WTC11 (cell line): Measurements from ENCODE around the gene MBD3. TPM values are rescaled to one million over a fixed set of nuclear protein-coding genes. Genes with fewer than 3 reads are reported as not detected.

Source experiments
- ATAC-seq: fragments of 200-7000 bp; cut with Tn5 transposase; 2 replicates; pipeline ENCODE4 v1.10.0; 2021; ENCODE audit warnings: mild to moderate bottlenecking, moderate library complexity
- CTCF ChIA-PET: fragments of 300-600 bp; sonication (Branson Sonifier 250); formaldehyde crosslinking; loops from one replicate; lab custom pipeline; 2021; ENCODE audit warnings: antibody characterized with exemption; lab: Charles Lee
- POLR2A ChIA-PET: fragments of 350-600 bp; sonication (Branson Sonifier 250); formaldehyde crosslinking; loops from one replicate; lab custom pipeline; 2021; ENCODE audit warnings: antibody characterized with exemption; lab: Charles Lee
- DNase-seq: peaks from one replicate; pipeline ENCODE4 v3.0.0; 2021; ENCODE audit warnings: low spot score
- H3K27ac Mint-ChIP-seq: 2 replicates; pipeline ENCODE4 v1.8.0; 2021; ENCODE audit warnings: mixed read lengths
- H3K27me3 Mint-ChIP-seq: 2 replicates; pipeline ENCODE4 v1.8.0; 2021; ENCODE audit warnings: low read depth, mild to moderate bottlenecking, moderate library complexity, mixed read lengths
- H3K36me3 Mint-ChIP-seq: 2 replicates; pipeline ENCODE4 v1.8.0; 2021; ENCODE audit warnings: mixed read lengths
- H3K4me1 Mint-ChIP-seq: 2 replicates; pipeline ENCODE4 v1.8.0; 2022; ENCODE audit warnings: mixed read lengths
- H3K4me3 Mint-ChIP-seq: 2 replicates; pipeline ENCODE4 v1.8.0; 2021; ENCODE audit warnings: mild to moderate bottlenecking, moderate library complexity, mixed read lengths
- H3K9me3 Mint-ChIP-seq: 2 replicates; pipeline ENCODE4 v1.8.0; 2021; ENCODE audit warnings: mixed read lengths
- AR ChIP-seq: fragments of 250-450 bp; sonication (Bioruptor Pico); IDR thresholded peaks from 2 replicates; pipeline ENCODE4 v1.9.0; 2021; ENCODE audit warnings: mild to moderate bottlenecking
- ATF1 ChIP-seq: sonication (generic); formaldehyde crosslinking; IDR thresholded peaks from 2 replicates; pipeline ENCODE4 v1.8.1; 2023; ENCODE audit warnings: mild to moderate bottlenecking, moderate library complexity, missing genetic modification reagents
- ATF3 ChIP-seq: sonication (generic); formaldehyde crosslinking; conservative IDR thresholded peaks from 2 replicates; pipeline ENCODE4 v1.8.1; 2022; ENCODE audit warnings: mild to moderate bottlenecking, missing genetic modification reagents
- EMX1 ChIP-seq: fragments of 250-450 bp; sonication (Bioruptor Pico); IDR thresholded peaks from 2 replicates; pipeline ENCODE4 v1.8.0; 2021; ENCODE audit warnings: mild to moderate bottlenecking
- FOXJ3 ChIP-seq: sonication (generic); formaldehyde crosslinking; IDR thresholded peaks from 2 replicates; pipeline ENCODE4 v1.9.0; 2021; ENCODE audit warnings: missing genetic modification reagents, mild to moderate bottlenecking, borderline replicate concordance
- GTF2I ChIP-seq: fragments of 250-450 bp; sonication (Bioruptor Pico); conservative IDR thresholded peaks from 2 replicates; pipeline ENCODE4 v1.4.0; 2021; ENCODE audit warnings: mild to moderate bottlenecking
- KAT7 ChIP-seq: sonication (generic); formaldehyde crosslinking; IDR thresholded peaks from 2 replicates; pipeline ENCODE4 v1.8.1; 2023; ENCODE audit warnings: missing genetic modification reagents, mild to moderate bottlenecking, borderline replicate concordance
- MLX ChIP-seq: sonication (generic); formaldehyde crosslinking; IDR thresholded peaks from 2 replicates; pipeline ENCODE4 v1.8.1; 2023; ENCODE audit warnings: mild to moderate bottlenecking, missing genetic modification reagents, moderate library complexity
- NR1H2 ChIP-seq: sonication (generic); formaldehyde crosslinking; IDR thresholded peaks from 2 replicates; pipeline ENCODE4 v1.9.0; 2021; ENCODE audit warnings: mild to moderate bottlenecking, moderate library complexity, missing genetic modification reagents
- SMAD3 ChIP-seq: sonication (generic); formaldehyde crosslinking; IDR thresholded peaks from 2 replicates; pipeline ENCODE4 v1.8.0; 2022; ENCODE audit warnings: missing genetic modification reagents, mild to moderate bottlenecking, borderline replicate concordance
- ZBTB21 ChIP-seq: sonication (generic); formaldehyde crosslinking; IDR thresholded peaks from 2 replicates; pipeline ENCODE4 v1.8.1; 2023; ENCODE audit warnings: mild to moderate bottlenecking, missing genetic modification reagents, borderline replicate concordance
- ZNF121 ChIP-seq: sonication (generic); formaldehyde crosslinking; IDR thresholded peaks from 2 replicates; pipeline ENCODE4 v1.8.0; 2023; ENCODE audit warnings: missing genetic modification reagents
- ZNF281 ChIP-seq: sonication (generic); formaldehyde crosslinking; IDR thresholded peaks from 2 replicates; pipeline ENCODE4 v1.8.0; 2023; ENCODE audit warnings: mild to moderate bottlenecking, missing genetic modification reagents
- ZNF317 ChIP-seq: sonication (generic); formaldehyde crosslinking; IDR thresholded peaks from 2 replicates; pipeline ENCODE4 v1.8.1; 2023; ENCODE audit warnings: low read depth, mild to moderate bottlenecking, moderate library complexity, missing genetic modification reagents, borderline replicate concordance
- ZNF671 ChIP-seq: fragments of 250-450 bp; sonication (Bioruptor Pico); IDR thresholded peaks from 2 replicates; pipeline ENCODE4 v1.8.0; 2021; ENCODE audit warnings: mild to moderate bottlenecking
- total RNA-seq: library from RNA; stranded (reverse); gene quantifications from 3 replicates; pipeline ENCODE4 v1.2.3, GENCODE V29; 2021
- TF ChIP-seq, protein P1 (sequence below): sonication (generic); formaldehyde crosslinking; IDR thresholded peaks from 2 replicates; pipeline ENCODE4 v1.8.1; 2022; ENCODE audit warnings: missing genetic modification reagents, borderline replicate concordance
- TF ChIP-seq, protein P2 (sequence below): fragments of 250-450 bp; sonication (Bioruptor Pico); IDR thresholded peaks from 2 replicates; pipeline ENCODE4 v1.9.0; 2021; ENCODE audit warnings: mild to moderate bottlenecking
- TF ChIP-seq, protein P3 (sequence below): sonication (generic); formaldehyde crosslinking; IDR thresholded peaks from 2 replicates; pipeline ENCODE4 v1.8.1; 2023; ENCODE audit warnings: mild to moderate bottlenecking, moderate library complexity, missing genetic modification reagents

Gene MBD3
- total RNA-seq, 1 experiment from 2014 or later: 90.2 TPM

- Mint-ChIP-seq H3K4me3 (no peak overlapping the region), H3K9me3 (no peaks in the 10 kb centered on the region), H3K27me3 (no peaks in the 10 kb centered on the region), H3K36me3 (peaks cover 19% of the 10 kb centered on the region), H3K27ac (no peak overlapping the region), H3K4me1 (no peaks in the 10 kb centered on the region)
- POLR2A ChIA-PET: no interaction called here
- CTCF ChIA-PET: interaction anchor here (0.5 kb wide), 1 partner anchor 9 kb away, joined by 3 read pairs; no protein-coding TSS in a partner anchor
- no peak for ATAC-seq
- DNase-seq: no peak
- TF ChIP-seq ZNF671 (CRISPR knock-in tag) (no peak), ATF3 (no peak), ZNF281 (CRISPR knock-in tag) (no peak), KAT7 (no peak), MLX (CRISPR knock-in tag) (no peak), GTF2I (CRISPR knock-in tag) (no peak), FOXJ3 (CRISPR knock-in tag) (no peak), ZNF121 (CRISPR knock-in tag) (no peak), EMX1 (CRISPR knock-in tag) (no peak), AR (CRISPR knock-in tag) (no peak), ATF1 (CRISPR knock-in tag) (no peak), ZBTB21 (CRISPR knock-in tag) (no peak), SMAD3 (no peak), NR1H2 (CRISPR knock-in tag) (no peak), ZNF317 (CRISPR knock-in tag) (no peak)
- TF ChIP-seq, protein P1, sequence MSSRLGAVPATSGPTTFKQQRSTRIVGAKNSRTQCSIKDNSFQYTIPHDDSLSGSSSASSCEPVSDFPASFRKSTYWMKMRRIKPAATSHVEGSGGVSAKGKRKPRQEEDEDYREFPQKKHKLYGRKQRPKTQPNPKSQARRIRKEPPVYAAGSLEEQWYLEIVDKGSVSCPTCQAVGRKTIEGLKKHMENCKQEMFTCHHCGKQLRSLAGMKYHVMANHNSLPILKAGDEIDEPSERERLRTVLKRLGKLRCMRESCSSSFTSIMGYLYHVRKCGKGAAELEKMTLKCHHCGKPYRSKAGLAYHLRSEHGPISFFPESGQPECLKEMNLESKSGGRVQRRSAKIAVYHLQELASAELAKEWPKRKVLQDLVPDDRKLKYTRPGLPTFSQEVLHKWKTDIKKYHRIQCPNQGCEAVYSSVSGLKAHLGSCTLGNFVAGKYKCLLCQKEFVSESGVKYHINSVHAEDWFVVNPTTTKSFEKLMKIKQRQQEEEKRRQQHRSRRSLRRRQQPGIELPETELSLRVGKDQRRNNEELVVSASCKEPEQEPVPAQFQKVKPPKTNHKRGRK (CRISPR knock-in tag): no peak
- TF ChIP-seq, protein P2, sequence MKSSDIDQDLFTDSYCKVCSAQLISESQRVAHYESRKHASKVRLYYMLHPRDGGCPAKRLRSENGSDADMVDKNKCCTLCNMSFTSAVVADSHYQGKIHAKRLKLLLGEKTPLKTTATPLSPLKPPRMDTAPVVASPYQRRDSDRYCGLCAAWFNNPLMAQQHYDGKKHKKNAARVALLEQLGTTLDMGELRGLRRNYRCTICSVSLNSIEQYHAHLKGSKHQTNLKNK (CRISPR knock-in tag): no peak
- TF ChIP-seq, protein P3, sequence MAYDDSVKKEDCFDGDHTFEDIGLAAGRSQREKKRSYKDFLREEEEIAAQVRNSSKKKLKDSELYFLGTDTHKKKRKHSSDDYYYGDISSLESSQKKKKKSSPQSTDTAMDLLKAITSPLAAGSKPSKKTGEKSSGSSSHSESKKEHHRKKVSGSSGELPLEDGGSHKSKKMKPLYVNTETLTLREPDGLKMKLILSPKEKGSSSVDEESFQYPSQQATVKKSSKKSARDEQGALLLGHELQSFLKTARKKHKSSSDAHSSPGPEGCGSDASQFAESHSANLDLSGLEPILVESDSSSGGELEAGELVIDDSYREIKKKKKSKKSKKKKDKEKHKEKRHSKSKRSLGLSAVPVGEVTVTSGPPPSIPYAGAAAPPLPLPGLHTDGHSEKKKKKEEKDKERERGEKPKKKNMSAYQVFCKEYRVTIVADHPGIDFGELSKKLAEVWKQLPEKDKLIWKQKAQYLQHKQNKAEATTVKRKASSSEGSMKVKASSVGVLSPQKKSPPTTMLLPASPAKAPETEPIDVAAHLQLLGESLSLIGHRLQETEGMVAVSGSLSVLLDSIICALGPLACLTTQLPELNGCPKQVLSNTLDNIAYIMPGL: no peak
Measured at GRCh38 chr19:1630012-1630411, 37.3 kb upstream of the MBD3 start.
